HepG2 (cell line): ENCODE measurements around the gene ACP5. TPM values are rescaled to one million over a fixed set of nuclear protein-coding genes. Genes with fewer than 3 reads are reported as not detected.

ENCODE experiments used
- BRCA1 ChIP-seq: sonication (generic); formaldehyde crosslinking; IDR thresholded peaks from 2 replicates; pipeline ENCODE4 v1.4.0; 2020; ENCODE audit warnings: missing genetic modification reagents
- CC2D1A ChIP-seq: sonication (generic); formaldehyde crosslinking; IDR thresholded peaks from 2 replicates; pipeline ENCODE4 v1.8.1; 2023; ENCODE audit warnings: mild to moderate bottlenecking, missing genetic modification reagents
- HCFC1 ChIP-seq: fragments of 150-350 bp; IDR thresholded peaks from 2 replicates; pipeline ENCODE4 v1.6.1; 2014; ENCODE audit warnings: low read depth, low read length
- KDM2A ChIP-seq: sonication (generic); formaldehyde crosslinking; IDR thresholded peaks from 2 replicates; pipeline ENCODE4 v1.4.0; 2020; ENCODE audit warnings: low read depth, missing genetic modification reagents, borderline replicate concordance
- LBX2 ChIP-seq: sonication (generic); formaldehyde crosslinking; IDR thresholded peaks from 2 replicates; pipeline ENCODE4 v1.5.0; 2020; ENCODE audit warnings: missing genetic modification reagents, mild to moderate bottlenecking, borderline replicate concordance
- NCOA1 ChIP-seq: sonication (generic); formaldehyde crosslinking; IDR thresholded peaks from 2 replicates; pipeline ENCODE4 v1.9.0; 2021; ENCODE audit warnings: missing genetic modification reagents
- NFYC ChIP-seq: IDR thresholded peaks from 2 replicates; pipeline ENCODE4 v1.6.1; 2016; ENCODE audit warnings: missing genetic modification reagents, missing compliant biosample characterization
- PAXIP1 ChIP-seq: sonication (generic); formaldehyde crosslinking; conservative IDR thresholded peaks from 2 replicates; pipeline ENCODE4 v1.4.0; 2020; ENCODE audit warnings: mild to moderate bottlenecking, missing genetic modification reagents, moderate library complexity
- PPARG ChIP-seq: conservative IDR thresholded peaks from 2 replicates; pipeline ENCODE4 v1.6.1; 2016; ENCODE audit warnings: missing biosample characterization, missing genetic modification reagents
- PRDM15 ChIP-seq: sonication (generic); formaldehyde crosslinking; IDR thresholded peaks from 2 replicates; pipeline ENCODE4 v1.4.0; 2020; ENCODE audit warnings: missing genetic modification reagents
- RBM22 ChIP-seq: fragments of 200-400 bp; formaldehyde crosslinking; optimal IDR thresholded peaks from 2 replicates; pipeline ENCODE3; 2017; ENCODE audit warnings: mild to moderate bottlenecking, low read length, moderate library complexity
- WIZ ChIP-seq: sonication (generic); formaldehyde crosslinking; IDR thresholded peaks from 2 replicates; pipeline ENCODE4 v1.5.1; 2020; ENCODE audit warnings: mild to moderate bottlenecking, missing genetic modification reagents
- XRCC5 ChIP-seq: fragments of 200-400 bp; formaldehyde crosslinking; optimal IDR thresholded peaks from 2 replicates; pipeline ENCODE3; 2017; ENCODE audit warnings: mild to moderate bottlenecking, low read length
- ZKSCAN1 ChIP-seq: fragments of 150-350 bp; IDR thresholded peaks from 2 replicates; pipeline ENCODE4 v1.6.1; 2014; ENCODE audit warnings: low read length
- ZMYM3 ChIP-seq: sonication (generic); formaldehyde crosslinking; IDR thresholded peaks from 2 replicates; pipeline ENCODE4 v1.5.1; 2020; ENCODE audit warnings: mild to moderate bottlenecking, missing genetic modification reagents
- ZNF281 ChIP-seq: sonication (generic); formaldehyde crosslinking; IDR thresholded peaks from 2 replicates; pipeline ENCODE4 v1.4.0; 2020; ENCODE audit warnings: missing genetic modification reagents, borderline replicate concordance
- ZNF362 ChIP-seq: sonication (generic); formaldehyde crosslinking; IDR thresholded peaks from 2 replicates; pipeline ENCODE4 v1.4.0; 2020; ENCODE audit warnings: missing genetic modification reagents, mild to moderate bottlenecking, borderline replicate concordance
- ZNF543 ChIP-seq: sonication (generic); formaldehyde crosslinking; IDR thresholded peaks from 2 replicates; pipeline ENCODE4 v1.4.0; 2020; ENCODE audit warnings: mild to moderate bottlenecking, missing genetic modification reagents
- polyA plus RNA-seq, 8 experiments: library from polyadenylated mRNA; depleted of rRNA in 3 of 8; stranded (reverse) in 7 of 8; unstranded in 1 of 8; fragments of >200 nt; fragmentation: Illumina TruSeq in 4 of 8; extraction: Trizol in 4 of 8; gene quantifications; 2 replicates each; pipeline versions ENCODE4 v1.2.1 to v1.2.3, GENCODE V29; 2011 to 2016; ENCODE audit warnings: low read depth in 4 of 8, missing spikeins in 1 of 8, mixed read lengths in 1 of 8; ENCODE audit not compliant: insufficient read depth in 1 of 8
- total RNA-seq, 5 experiments: library from RNA; depleted of rRNA; stranded (reverse); fragments of >200 nt; fragmentation: Illumina TruSeq; extraction: Trizol; gene quantifications; 2 replicates each; pipeline ENCODE4 v1.2.3, GENCODE V29; 2016; ENCODE audit warnings: low read depth in 1 of 5

Gene ACP5
- total and polyA plus RNA-seq, 2 of the 13 experiments (the other 11 are each of a cell fraction or from before 2014, with no cell fraction given): 1.3 to 6.7 TPM

- no peak for TF ChIP-seq LBX2 (CRISPR knock-in tag)
- TF ChIP-seq ZKSCAN1: peak; percentile 41; the same call in 1 of the 2 replicates
- no peak for TF ChIP-seq HCFC1
- TF ChIP-seq PAXIP1 (CRISPR knock-in tag): no peak
- peak; percentile 93 for TF ChIP-seq XRCC5
- no peak for TF ChIP-seq BRCA1 (CRISPR knock-in tag)
- no peak for TF ChIP-seq RBM22
- peak; percentile 45; the same call in 1 of the 2 replicates for TF ChIP-seq ZNF281 (CRISPR knock-in tag)
- no peak for TF ChIP-seq WIZ
- peak; percentile 82 for TF ChIP-seq ZMYM3 (CRISPR knock-in tag)
- no peak for TF ChIP-seq PPARG (CRISPR knock-in tag)
- TF ChIP-seq ZNF362 (CRISPR knock-in tag): no peak
- TF ChIP-seq ZNF543 (CRISPR knock-in tag): no peak
- TF ChIP-seq NCOA1 (CRISPR knock-in tag): no peak
- TF ChIP-seq NFYC (CRISPR knock-in tag): no peak
- no peak for TF ChIP-seq PRDM15 (CRISPR knock-in tag)
- no peak for TF ChIP-seq CC2D1A
- peak; percentile 66; the same call in 1 of the 2 replicates for TF ChIP-seq KDM2A
Measured at GRCh38 chr19:11535792-11536595, 41.5 kb downstream of the ACP5 start (continued).
